GM21786 (cell line): ENCODE data around the gene RASL10B.
"Not testable (repeated sequence)": the region's sequence is repeated elsewhere in the genome, so short reads cannot be mapped to it uniquely, and the experiment has no call there.

Source experiments
- ATAC-seq: cut with Tn5 transposase; IDR thresholded peaks from one replicate; pipeline ENCODE4 v1.9.1; 2021; ENCODE audit not compliant: unreplicated experiment

RASL10B gene

DNA sequence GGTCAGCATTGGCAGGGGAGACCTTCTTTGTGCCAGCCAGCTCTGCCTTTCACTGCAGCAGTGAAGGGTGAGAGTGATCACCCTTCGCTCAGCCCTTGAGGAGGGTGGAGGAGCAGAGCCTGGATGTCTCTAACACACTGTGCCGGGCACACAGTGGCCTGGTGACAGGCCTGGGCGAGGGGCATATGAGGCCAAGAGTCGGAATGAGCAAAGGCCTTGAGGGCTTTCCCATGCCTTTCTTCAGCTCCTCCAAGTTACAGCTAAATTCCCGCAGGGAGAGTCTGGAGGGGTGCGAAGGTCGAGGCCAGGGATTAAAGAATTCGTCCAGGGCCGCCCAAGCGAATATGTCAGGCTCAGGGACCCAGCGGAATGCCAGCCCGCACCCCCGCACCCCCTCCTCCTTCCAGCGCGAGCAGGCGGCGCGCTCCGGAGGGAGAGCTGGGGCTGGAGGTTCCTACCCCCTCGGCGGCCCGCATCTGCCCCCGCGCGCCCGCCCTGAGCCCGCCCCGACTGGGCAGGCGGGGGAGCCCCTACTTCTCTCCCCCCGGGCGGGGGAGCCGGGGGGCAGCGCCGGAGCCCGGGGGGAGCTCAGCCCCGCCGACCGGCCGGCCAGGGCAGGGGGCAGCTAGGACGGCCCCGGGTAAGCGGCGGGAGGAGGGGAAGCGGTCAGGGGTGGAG is at the start of gene RASL10B:
RASL10B (plus strand) TSS at position 401 of the 678 bp plus-strand sequence. CDS start 3,546 bp downstream, outside the sequence.
- no peak for ATAC-seq

DNA sequence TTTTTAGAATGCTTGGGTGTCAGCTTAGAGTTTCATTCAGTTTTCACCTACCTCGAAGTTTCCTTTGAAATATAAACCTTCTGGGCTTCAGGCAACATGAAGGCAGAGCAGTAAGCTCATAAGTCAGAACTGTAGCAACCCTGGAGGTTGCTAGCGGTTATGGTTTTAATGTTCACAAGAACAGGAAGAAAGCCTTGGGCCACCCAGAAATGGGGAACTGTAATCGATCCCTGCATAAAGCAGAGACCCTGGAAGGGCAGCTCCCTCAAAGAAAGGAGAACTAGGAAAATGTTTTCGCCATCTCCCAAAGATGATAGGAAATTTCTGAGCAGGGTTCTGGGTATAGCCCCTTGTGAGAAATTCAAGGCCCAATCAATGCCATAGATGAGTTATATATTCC is 47.8 kb upstream of the RASL10B start:
- no peak for ATAC-seq

- no peak for ATAC-seq
These were observed 47.2 kb upstream of the RASL10B start for GRCh38 chr17:35684055-35684802.

- no peak for ATAC-seq
These were observed 38.8 kb upstream of the RASL10B start for GRCh38 chr17:35692512-35693210.

- ATAC-seq, result no peak
These were observed 37.8 kb upstream of the RASL10B start for GRCh38 chr17:35693662-35694061.

DNA sequence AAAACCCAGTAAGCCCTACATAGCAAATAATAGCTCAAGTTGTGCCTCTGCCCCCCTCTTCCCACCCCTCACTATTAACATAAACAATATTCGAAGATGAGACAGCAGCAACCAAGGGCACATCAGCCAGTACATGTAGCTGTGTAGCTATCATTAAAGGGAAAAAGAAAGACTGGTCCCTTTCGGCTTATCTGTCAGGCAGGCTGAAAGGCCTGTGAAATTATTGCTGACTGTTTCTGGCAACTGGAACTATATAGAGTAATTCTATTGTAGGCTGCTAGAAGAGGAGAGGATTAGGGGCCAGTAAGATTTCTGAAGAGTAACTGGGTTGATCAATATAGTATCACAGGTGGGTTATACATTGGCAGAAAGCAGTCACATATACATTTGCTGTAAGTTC is 36.5 kb upstream of the RASL10B start:
- no peak for ATAC-seq

DNA sequence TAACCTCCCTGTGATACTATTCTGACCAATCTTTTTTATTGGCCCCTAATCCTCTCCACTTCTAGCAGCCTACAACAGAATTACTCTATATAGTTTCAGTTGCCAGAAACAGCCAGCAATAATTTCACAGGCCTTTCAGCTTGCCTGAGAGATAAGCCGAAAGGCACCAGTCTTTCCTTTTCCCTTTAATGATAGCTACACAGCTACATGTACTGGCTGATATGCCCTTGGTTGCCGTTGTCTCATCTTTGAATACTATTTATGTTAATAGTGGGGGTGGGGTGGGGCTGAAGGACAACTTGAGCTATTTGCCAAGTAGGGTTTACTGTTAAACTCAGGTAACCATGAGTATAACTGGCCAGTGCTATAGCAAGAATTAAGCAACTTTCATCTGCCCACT is 35.8 kb upstream of the RASL10B start:
- ATAC-seq, result no peak

DNA sequence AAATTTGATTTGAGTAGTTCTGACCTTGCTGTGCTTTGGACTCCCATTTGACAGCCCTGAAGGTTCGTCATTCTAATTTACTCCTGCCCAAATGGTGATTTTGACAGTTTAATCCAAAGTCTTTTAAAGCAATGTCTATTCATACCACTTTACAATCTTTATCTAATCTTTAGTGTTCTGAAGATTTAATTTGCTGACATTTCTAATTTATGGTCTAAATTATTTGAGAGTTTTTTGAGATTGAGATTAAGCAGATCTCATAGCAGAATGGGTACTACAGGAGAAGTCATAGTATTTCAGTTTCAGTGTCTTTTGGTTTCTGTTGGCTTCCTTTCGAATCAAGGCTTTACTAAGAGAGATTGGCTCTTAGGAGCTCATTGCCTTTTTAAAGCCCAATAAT is 32.6 kb upstream of the RASL10B start:
- no peak for ATAC-seq

GRCh38 chr17:35700150-35700549 is 31.3 kb upstream of the RASL10B start:
- no peak for ATAC-seq

- no peak for ATAC-seq
These were observed 29.9 kb upstream of the RASL10B start for GRCh38 chr17:35701491-35701890.

DNA sequence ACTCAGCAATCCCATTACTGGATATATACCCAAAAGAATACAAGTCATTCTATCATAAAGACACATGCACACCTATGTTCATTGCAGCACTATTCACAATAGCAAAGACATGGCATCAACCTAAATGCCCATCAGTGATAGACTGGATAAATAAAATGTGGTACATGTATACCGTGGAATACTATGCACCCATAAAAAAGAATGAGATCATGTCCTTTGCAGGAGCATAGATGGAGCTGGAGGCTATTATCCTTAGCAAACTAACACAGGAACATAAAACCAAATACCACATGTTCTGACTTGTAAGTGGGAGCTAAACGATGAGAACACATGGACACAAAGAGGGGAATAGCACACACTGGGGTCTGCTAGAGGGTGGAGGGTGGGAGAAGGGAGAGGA is 28.1 kb upstream of the RASL10B start:
- ATAC-seq, result not testable (repeated sequence)

DNA sequence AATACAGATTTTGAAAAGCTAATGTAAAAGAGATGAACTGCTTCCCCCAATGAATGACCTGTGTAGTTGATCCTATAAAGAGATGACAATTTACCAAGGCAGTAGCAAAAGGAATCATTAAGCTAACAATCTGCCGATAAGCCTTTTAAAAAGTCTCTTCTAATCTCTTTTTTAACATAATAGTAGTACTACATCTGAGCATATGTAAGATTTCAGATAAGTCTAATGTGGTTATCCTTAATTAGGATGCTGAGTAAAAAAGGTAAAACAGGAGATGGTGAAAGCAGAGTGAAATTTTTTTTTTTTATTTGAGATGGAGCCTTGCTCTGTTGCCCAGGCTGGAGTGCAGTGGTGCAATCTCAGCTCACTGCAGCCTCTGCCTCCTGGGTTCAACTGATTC is 26.2 kb upstream of the RASL10B start:
- ATAC-seq, result no peak

GRCh38 chr17:35705705-35706104 is 25.7 kb upstream of the RASL10B start:
- ATAC-seq, result no peak

DNA sequence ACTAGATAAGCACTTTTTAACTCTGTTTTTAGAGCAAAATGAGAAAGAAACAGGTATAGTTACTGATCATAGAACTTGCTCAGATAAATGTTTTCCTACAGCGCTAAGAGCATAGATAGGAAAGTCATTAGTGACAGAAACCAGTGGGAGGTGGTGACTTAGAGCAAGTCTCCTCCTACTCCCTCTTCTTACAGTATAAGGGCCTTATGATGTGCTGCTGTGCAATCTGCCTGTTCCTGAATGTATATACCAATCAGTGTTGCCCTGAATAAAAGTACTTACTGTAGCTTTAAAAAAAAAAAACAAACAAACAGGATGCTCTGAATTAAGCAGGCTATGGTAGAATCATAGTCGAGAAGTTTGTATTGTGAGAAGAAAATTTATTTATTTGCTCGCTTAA is 23.3 kb upstream of the RASL10B start:
- no peak for ATAC-seq

DNA sequence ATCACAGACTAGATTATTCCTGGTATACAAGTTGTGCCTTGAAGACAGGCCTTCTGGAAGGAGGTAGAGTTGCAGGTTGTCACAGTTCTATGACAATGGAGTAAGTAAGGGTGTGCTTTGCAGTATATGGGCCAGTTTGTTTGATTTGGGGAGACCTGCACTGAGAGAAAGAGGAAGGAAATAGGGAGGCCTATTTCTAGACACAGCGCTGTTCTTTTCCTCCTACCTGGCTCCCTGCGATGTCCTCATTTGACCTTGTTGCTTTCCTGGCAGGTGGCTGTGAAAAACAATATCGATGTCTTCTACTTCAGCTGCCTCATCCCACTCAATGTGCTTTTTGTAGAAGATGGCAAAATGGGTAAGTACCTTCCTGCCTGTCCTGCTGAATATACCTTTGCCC is 22.5 kb upstream of the RASL10B start:
- no peak for ATAC-seq

- ATAC-seq, result no peak
These were observed 21.6 kb upstream of the RASL10B start for GRCh38 chr17:35709874-35710273.

DNA sequence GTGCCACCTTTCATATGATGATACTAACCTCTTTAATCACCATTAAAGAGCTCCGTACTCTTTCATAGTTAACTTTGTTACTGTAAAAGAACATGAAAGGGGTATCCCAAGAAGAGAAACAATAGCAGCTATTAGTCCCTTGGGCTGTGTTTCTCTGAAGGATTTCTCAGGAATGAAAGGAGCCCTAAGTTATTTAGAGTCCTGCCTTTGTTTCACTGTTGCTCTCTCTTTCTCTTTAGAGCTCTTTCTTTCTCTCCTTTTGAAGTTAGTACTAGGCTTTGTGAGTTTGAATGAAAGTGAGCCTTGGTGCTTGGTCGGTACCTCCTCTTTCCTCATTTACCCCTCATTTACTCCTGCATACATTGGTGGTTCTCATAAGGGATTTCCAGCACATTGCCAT is 20.5 kb upstream of the RASL10B start:
- no peak for ATAC-seq

DNA sequence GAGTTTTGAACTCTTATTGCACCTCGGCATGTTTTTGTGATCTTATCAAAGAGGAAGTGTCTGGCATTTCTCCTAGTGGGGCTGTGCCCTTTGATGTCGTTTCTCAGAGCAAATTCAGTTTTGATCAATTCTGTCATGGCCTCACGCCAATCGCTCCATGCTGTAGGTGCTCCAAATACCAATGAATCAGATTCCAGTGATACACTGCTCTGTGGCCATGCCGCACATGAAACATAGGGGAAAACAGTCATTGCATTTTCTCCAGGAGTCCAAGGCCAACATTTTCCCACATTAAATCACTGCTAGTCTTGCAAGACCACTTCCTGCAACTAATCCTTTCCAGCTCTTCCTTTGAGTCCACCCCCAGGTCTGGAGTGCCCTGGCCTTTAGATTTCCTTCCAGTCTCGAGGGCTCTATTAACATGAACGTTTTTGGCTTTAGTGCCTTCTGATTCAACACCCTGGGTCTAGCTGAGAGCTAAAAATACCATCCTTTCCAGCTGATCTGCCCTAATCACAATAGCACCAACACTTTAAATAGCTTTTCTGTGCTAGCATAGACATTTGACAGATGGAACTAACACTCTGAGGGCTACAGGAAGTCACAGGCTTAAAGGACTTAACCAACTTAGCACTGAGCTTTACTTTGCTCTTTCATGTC is 18.2 kb upstream of the RASL10B start:
- no peak for ATAC-seq

GRCh38 chr17:35714988-35715387 is 16.5 kb upstream of the RASL10B start:
- ATAC-seq, result no peak

- no peak for ATAC-seq
These were observed 16.0 kb upstream of the RASL10B start for GRCh38 chr17:35715416-35715815.

- no peak for ATAC-seq
These were observed 15.3 kb upstream of the RASL10B start for GRCh38 chr17:35716173-35716572.
